Subcutaneous adipose tissue (tissue), 4 donors: ENCODE measurements around the gene TNFRSF21. TPM values are rescaled to one million over a fixed set of nuclear protein-coding genes. Genes with fewer than 3 reads are reported as not detected.

Experiments
- CTCF ChIP-seq: fragments of 450-650 bp; IDR thresholded peaks from one replicate; pipeline ENCODE4 v1.5.1; 2016; ENCODE audit warnings: low read depth, mild to moderate bottlenecking, control low read depth, antibody characterized with exemption, moderate library complexity
- total RNA-seq, 4 donors: library from RNA; depleted of rRNA; stranded (reverse); fragments of >200 nt; gene quantifications; one replicate each; pipeline ENCODE4 v1.1.0, GENCODE V29; 2016

Gene TNFRSF21
- 10 to 100 TPM; 11.7 to 42.0 (median 20.1) TPM for total RNA-seq

GRCh38 chr6:47309291-47310130 lies at the start of gene TNFRSF21:
TNFRSF21 (minus strand) TSS chr6:47309905; CDS start chr6:47309511, 394 bp downstream.
- TF ChIP-seq CTCF = no peak

- no peak for TF ChIP-seq CTCF
Measured at GRCh38 chr6:47358440-47359225, 48.9 kb upstream of the TNFRSF21 start.

GRCh38 chr6:47357827-47358226 lies 48.1 kb upstream of the TNFRSF21 start:
- no peak for TF ChIP-seq CTCF

GRCh38 chr6:47355496-47355895 lies 45.8 kb upstream of the TNFRSF21 start:
- TF ChIP-seq CTCF = no peak

GRCh38 chr6:47353871-47354270 lies 44.2 kb upstream of the TNFRSF21 start:
- TF ChIP-seq CTCF = no peak

GRCh38 chr6:47352966-47353365 lies 43.3 kb upstream of the TNFRSF21 start:
- TF ChIP-seq CTCF = no peak
